IMR-90 (cell line): ENCODE measurements around the gene SHC1. TPM values are rescaled to one million over a fixed set of nuclear protein-coding genes. Genes with fewer than 3 reads are reported as not detected.
"Not testable (repeated sequence)": the region's sequence is repeated elsewhere in the genome, so short reads cannot be mapped to it uniquely, and the experiment has no call there.

Experiments
- ATAC-seq: fragments of 200-7000 bp; cut with Tn5 transposase; 2 replicates; pipeline ENCODE4 v1.9.1; 2020; ENCODE audit warnings: low read depth, mild to moderate bottlenecking, moderate library complexity
- BruUV-seq: library from RNA; stranded (reverse); fragments of 400-500 nt; replicated peaks from 2 replicates; lab custom pipeline; 2021; lab: Mats Ljungman, UMichigan
- CTCF ChIA-PET: fragments of 300-600 bp; formaldehyde crosslinking; extraction: SDS; loops from one replicate; lab custom pipeline; 2021; ENCODE audit warnings: antibody characterized with exemption; lab: Yijun Ruan, JAX
- POLR2A ChIA-PET: fragments of 300-600 bp; sonication (Branson Sonifier 250); formaldehyde crosslinking; loops from one replicate; lab custom pipeline; 2022; ENCODE audit warnings: antibody characterized with exemption; ENCODE audit not compliant: unreplicated experiment; lab: Charles Lee
- DNase-seq: peaks from one replicate; pipeline ENCODE4 v3.0.0; 2013
- H2AFZ ChIP-seq: replicated peaks from 2 replicates; pipeline ENCODE3; 2013; ENCODE audit warnings: low read length, mild to moderate bottlenecking; ENCODE audit not compliant: poor library complexity
- H2AK5ac ChIP-seq: 2 replicates; pipeline ENCODE4 v1.6.1; 2013; ENCODE audit warnings: low read depth, low read length, inconsistent platforms
- H2AK9ac ChIP-seq: replicated peaks from 2 replicates; pipeline ENCODE3; 2013; ENCODE audit warnings: mild to moderate bottlenecking, low read depth, low read length, moderate library complexity; ENCODE audit not compliant: poor library complexity
- H2BK120ac ChIP-seq: 2 replicates; pipeline ENCODE4 v1.6.1; 2013; ENCODE audit warnings: low read depth, low read length, inconsistent platforms
- H2BK15ac ChIP-seq: 3 replicates; pipeline ENCODE4 v1.6.1; 2013; ENCODE audit warnings: low read depth, low read length, inconsistent platforms
- H2BK20ac ChIP-seq: 2 replicates; pipeline ENCODE4 v1.6.1; 2013; ENCODE audit warnings: low read depth, mild to moderate bottlenecking, inconsistent platforms, low read length, moderate library complexity
- H2BK5ac ChIP-seq: 2 replicates; pipeline ENCODE4 v1.6.1; 2013; ENCODE audit warnings: mild to moderate bottlenecking, low read depth, low read length, inconsistent platforms; ENCODE audit not compliant: poor library complexity, severe bottlenecking
- H3K14ac ChIP-seq: replicated peaks from 2 replicates; pipeline ENCODE4 v1.6.1; 2013; ENCODE audit warnings: low read depth, low read length, inconsistent platforms
- H3K18ac ChIP-seq: 2 replicates; pipeline ENCODE4 v1.6.1; 2013; ENCODE audit warnings: low read depth, low read length, control low read depth
- H3K23ac ChIP-seq: 2 replicates; pipeline ENCODE4 v1.6.1; 2013; ENCODE audit warnings: low read depth, low read length, inconsistent platforms
- H3K27ac ChIP-seq: 2 replicates; pipeline ENCODE4 v1.5.1; 2013; ENCODE audit warnings: mild to moderate bottlenecking, control low read depth, low read length; ENCODE audit not compliant: insufficient read depth
- H3K27me3 ChIP-seq: 2 replicates; pipeline ENCODE4 v1.6.1; 2013; ENCODE audit warnings: low read length; ENCODE audit not compliant: control insufficient read depth, insufficient read depth
- H3K36me3 ChIP-seq: 2 replicates; pipeline ENCODE4 v1.6.1; 2013; ENCODE audit warnings: low read length, mixed read lengths; ENCODE audit not compliant: control insufficient read depth, insufficient read depth
- H3K4ac ChIP-seq: 2 replicates; pipeline ENCODE4 v1.6.1; 2013; ENCODE audit warnings: low read depth, low read length, inconsistent platforms
- H3K4me1 ChIP-seq: 2 replicates; pipeline ENCODE4 v1.6.1; 2013; ENCODE audit warnings: low read length, mixed read lengths; ENCODE audit not compliant: control insufficient read depth, insufficient read depth
- H3K4me2 ChIP-seq: 2 replicates; pipeline ENCODE4 v1.6.1; 2013; ENCODE audit warnings: low read depth, mild to moderate bottlenecking, control low read depth, low read length, moderate library complexity
- H3K4me3 ChIP-seq: 2 replicates; pipeline ENCODE4 v1.5.1; 2013; ENCODE audit warnings: low read depth, mild to moderate bottlenecking, control low read depth, low read length, moderate library complexity; ENCODE audit not compliant: insufficient read depth
- H3K56ac ChIP-seq: 2 replicates; pipeline ENCODE4 v1.6.1; 2013; ENCODE audit warnings: low read length, inconsistent platforms; ENCODE audit not compliant: insufficient read depth; ENCODE audit errors: extremely low read depth
- H3K79me1 ChIP-seq, 2 experiments: 2 replicates each; pipeline ENCODE4 v1.6.1; 2013; ENCODE audit warnings: low read length in 2 of 2, inconsistent platforms in 1 of 2, low read depth in 1 of 2
- H3K9ac ChIP-seq: 2 replicates; pipeline ENCODE4 v1.6.1; 2013; ENCODE audit warnings: low read depth, low read length, control low read depth
- H3K9me1 ChIP-seq: 2 replicates; pipeline ENCODE4 v1.6.1; 2013; ENCODE audit warnings: low read length, inconsistent platforms; ENCODE audit not compliant: insufficient read depth
- H3K9me3 ChIP-seq: 2 replicates; pipeline ENCODE4 v1.6.1; 2013; ENCODE audit warnings: low read length; ENCODE audit not compliant: control insufficient read depth, insufficient read depth
- H4K20me1 ChIP-seq: 2 replicates; pipeline ENCODE4 v1.6.1; 2013; ENCODE audit warnings: low read length, inconsistent platforms; ENCODE audit not compliant: insufficient read depth
- H4K5ac ChIP-seq: 2 replicates; pipeline ENCODE4 v1.6.1; 2013; ENCODE audit warnings: mild to moderate bottlenecking, low read depth, low read length, control low read depth
- H4K8ac ChIP-seq, 2 experiments: 2 replicates each; pipeline ENCODE4 v1.6.1; 2013; ENCODE audit warnings: low read depth in 2 of 2, low read length in 2 of 2, control low read depth in 1 of 2, inconsistent platforms in 1 of 2
- H4K91ac ChIP-seq: 2 replicates; pipeline ENCODE4 v1.6.1; 2013; ENCODE audit warnings: low read depth, low read length, inconsistent platforms; ENCODE audit not compliant: insufficient read depth
- MAZ ChIP-seq: IDR thresholded peaks from 2 replicates; pipeline ENCODE4 v1.6.1; 2012; ENCODE audit warnings: low read depth, mild to moderate bottlenecking, low read length, improper control_type of control experiment, moderate library complexity, borderline replicate concordance
- RAD21 ChIP-seq: IDR thresholded peaks from 2 replicates; pipeline ENCODE4 v1.6.1; 2012; ENCODE audit warnings: low read length, improper control_type of control experiment
- SMC3 ChIP-seq: fragments of 150-350 bp; IDR thresholded peaks from 2 replicates; pipeline ENCODE4 v1.6.1; 2016; ENCODE audit warnings: low read depth, mild to moderate bottlenecking, antibody characterized with exemption, low read length, moderate library complexity
- WGBS, 2 experiments: methylation state at CpG; one replicate each; pipeline versions ENCODE4 v1.1.5 to v1.1.7; 2013; ENCODE audit warnings: missing lambda C conversion rate in 2 of 2; ENCODE audit not compliant: insufficient read length in 1 of 2; ENCODE audit errors: extremely low coverage in 2 of 2; 5-methylcytosine and 5-hydroxymethylcytosine counted together
- dilution Hi-C: fragments of 300-500 bp; cut with HindIII; formaldehyde crosslinking; loops from one replicate; pipeline ENCODE4 v1.14.3; 2018; ENCODE audit warnings: low sequenced_read_pairs; ENCODE audit not compliant: unreplicated experiment
- in situ Hi-C: fragments of 300-500 bp; cut with MboI; formaldehyde crosslinking; loops from 3 replicates; pipeline ENCODE4 v1.14.3; 2019; ENCODE audit warnings: low sequenced_read_pairs, inconsistent platforms, mixed read lengths
- intact Hi-C: fragments of 100-400 bp; cut with micrococcal nuclease; formaldehyde crosslinking; loops from 2 replicates; pipeline ENCODE4 v1.10.0; 2022
- polyA plus RNA-seq, 3 experiments: library from polyadenylated mRNA; depleted of rRNA; stranded (reverse); fragments of >200 nt; gene quantifications; 2 replicates each; pipeline ENCODE4 v1.2.3, GENCODE V29; 2012; ENCODE audit warnings: low replicate concordance in 1 of 3
- total RNA-seq: library from RNA; depleted of rRNA; stranded (reverse); fragments of >200 nt; gene quantifications from 2 replicates; pipeline ENCODE4 v1.2.3, GENCODE V29; 2012
- TF ChIP-seq, protein P1 (sequence below): conservative IDR thresholded peaks from 2 replicates; pipeline ENCODE4 v1.5.1; 2012; ENCODE audit warnings: mild to moderate bottlenecking, low read depth, low read length, improper control_type of control experiment

Gene SHC1
- total and polyA plus RNA-seq, 2 of the 4 experiments (the other 2 are of a cell fraction): 352 to 355 TPM

DNA sequence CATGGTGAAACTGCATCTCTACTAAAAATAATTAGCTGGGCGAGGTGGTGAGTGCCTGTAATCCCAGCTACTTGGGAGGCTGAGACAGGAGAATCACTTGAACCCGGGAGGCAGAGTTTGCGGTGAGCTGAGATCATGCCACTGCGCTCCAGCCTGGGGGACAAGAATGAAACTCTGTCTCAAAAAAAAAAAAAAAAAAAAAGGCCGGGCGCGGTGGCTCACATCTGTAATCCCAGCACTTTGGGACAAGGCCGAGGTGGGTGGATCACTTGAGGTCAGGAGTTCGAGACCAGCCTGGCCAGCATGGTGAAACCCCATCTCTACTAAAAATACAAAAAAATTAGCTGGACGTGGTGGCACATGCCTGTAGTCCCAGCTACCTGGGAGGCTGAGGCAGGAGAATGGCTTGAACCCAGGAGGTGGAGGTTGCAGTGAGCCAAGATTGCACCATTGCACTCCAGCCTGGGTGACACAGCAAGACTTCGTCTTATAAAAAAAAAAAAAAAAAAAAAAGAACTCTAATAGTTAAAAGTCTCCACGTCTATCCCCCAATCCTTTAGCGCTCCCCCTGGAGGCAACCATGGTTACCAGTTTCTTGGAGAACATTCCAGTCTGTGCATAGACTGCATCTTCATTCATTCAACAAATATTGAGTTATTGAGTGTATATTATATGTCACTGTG is 24.9 kb upstream of the SHC1 start:
- Histone ChIP-seq H3K4me1 (peaks cover 13% of the 10 kb centered on the region), H3K79me1 (peaks cover 0 to 14% of the 10 kb centered on the region in 2 experiments; a peak in 1 of 4 replicates)
- H4K5ac ChIP-seq, H3K18ac ChIP-seq, H3K9ac ChIP-seq, H3K4ac ChIP-seq, H3K27ac ChIP-seq, H3K4me3 ChIP-seq, in situ Hi-C loops, H3K27me3 ChIP-seq, H3K36me3 ChIP-seq, H4K20me1 ChIP-seq, H4K8ac ChIP-seq, H3K56ac ChIP-seq, H2BK120ac ChIP-seq, H3K9me3 ChIP-seq, dilution Hi-C loops, H3K9me1 ChIP-seq, H2AFZ ChIP-seq, H4K91ac ChIP-seq, H2BK15ac ChIP-seq, H3K14ac ChIP-seq, H3K4me2 ChIP-seq, BruUV-seq, H2AK5ac ChIP-seq, H2BK20ac ChIP-seq, H3K23ac ChIP-seq, H2AK9ac ChIP-seq, H2BK5ac ChIP-seq: not testable (repeated sequence)
- no CpG with 5 or more reads among the region's 13 CpGs for WGBS, 2 experiments
- TF ChIP-seq RAD21 (peak; percentile 50), MAZ (0 out of 2 replicates have a peak, but pooled peaks have one; percentile 21), SMC3 (peak; percentile 47)
- TF ChIP-seq, protein P1, sequence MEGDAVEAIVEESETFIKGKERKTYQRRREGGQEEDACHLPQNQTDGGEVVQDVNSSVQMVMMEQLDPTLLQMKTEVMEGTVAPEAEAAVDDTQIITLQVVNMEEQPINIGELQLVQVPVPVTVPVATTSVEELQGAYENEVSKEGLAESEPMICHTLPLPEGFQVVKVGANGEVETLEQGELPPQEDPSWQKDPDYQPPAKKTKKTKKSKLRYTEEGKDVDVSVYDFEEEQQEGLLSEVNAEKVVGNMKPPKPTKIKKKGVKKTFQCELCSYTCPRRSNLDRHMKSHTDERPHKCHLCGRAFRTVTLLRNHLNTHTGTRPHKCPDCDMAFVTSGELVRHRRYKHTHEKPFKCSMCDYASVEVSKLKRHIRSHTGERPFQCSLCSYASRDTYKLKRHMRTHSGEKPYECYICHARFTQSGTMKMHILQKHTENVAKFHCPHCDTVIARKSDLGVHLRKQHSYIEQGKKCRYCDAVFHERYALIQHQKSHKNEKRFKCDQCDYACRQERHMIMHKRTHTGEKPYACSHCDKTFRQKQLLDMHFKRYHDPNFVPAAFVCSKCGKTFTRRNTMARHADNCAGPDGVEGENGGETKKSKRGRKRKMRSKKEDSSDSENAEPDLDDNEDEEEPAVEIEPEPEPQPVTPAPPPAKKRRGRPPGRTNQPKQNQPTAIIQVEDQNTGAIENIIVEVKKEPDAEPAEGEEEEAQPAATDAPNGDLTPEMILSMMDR: peak; percentile 64
- ChIA-PET CTCF (interaction anchor here (0.6 to 1.6 kb wide), 3 partner anchors 22 to 337 kb away, joined by 4 to 5 read pairs (median 4); no protein-coding TSS in a partner anchor), POLR2A (interaction anchor here (1.6 kb wide), 1 partner anchor 23 kb away, joined by 4 read pairs; no protein-coding TSS in a partner anchor)
- intact Hi-C loops: loop anchor here (1.0 kb wide), 1 partner anchor 21 kb away; the partner anchor contains the start of gene CKS1B
- peak; percentile 84 for DNase-seq
- peak; percentile 48 for ATAC-seq
